Kidney (tissue), 14 donors: Measurements from ENCODE around the gene GPR18. TPM values are rescaled to one million over a fixed set of nuclear protein-coding genes. Genes with fewer than 3 reads are reported as not detected.
"Not testable (repeated sequence)": the region's sequence is repeated elsewhere in the genome, so short reads cannot be mapped to it uniquely, and the experiment has no call there.

Source experiments
- DNase-seq, 5 donors: peaks; one replicate each; pipeline ENCODE4 v3.0.0-alpha.2; 2013 to 2020
- FAIRE-seq: peaks from 2 replicates; lab custom pipeline; 2012; peaks lifted over from hg19 to GRCh38; lab: Jason Lieb, UNC
- H3K27ac ChIP-seq, 2 donors: one replicate each; pipeline ENCODE4 v1.7.0; 2013; ENCODE audit warnings: low read depth in 2 of 2, low read length in 2 of 2, inconsistent platforms in 1 of 2
- H3K27me3 ChIP-seq: one replicate; pipeline ENCODE4 v1.7.1; 2013; ENCODE audit warnings: low read length, inconsistent platforms; ENCODE audit not compliant: control insufficient read depth, insufficient read depth
- H3K36me3 ChIP-seq, 3 donors: one replicate each; pipeline versions ENCODE4 v1.7.0 to v1.7.1; 2013; ENCODE audit warnings: low read length in 3 of 3, control low read depth in 1 of 3, inconsistent platforms in 1 of 3; ENCODE audit not compliant: insufficient read depth in 3 of 3, control insufficient read depth in 2 of 3
- H3K4me1 ChIP-seq, 3 donors: one replicate each; pipeline versions ENCODE4 v1.7.0 to v1.7.1; 2013; ENCODE audit warnings: low read length in 3 of 3, inconsistent platforms in 1 of 3, low read depth in 1 of 3; ENCODE audit not compliant: control insufficient read depth in 2 of 3, insufficient read depth in 2 of 3
- H3K4me3 ChIP-seq, 3 donors: one replicate each; pipeline versions ENCODE4 v1.7.0 to v1.8.1; 2013; ENCODE audit warnings: low read length in 3 of 3, control low read depth in 1 of 3, inconsistent platforms in 1 of 3
- H3K9ac ChIP-seq, 3 donors: one replicate each; pipeline versions ENCODE4 v1.7.0 to v1.7.1; 2013; ENCODE audit warnings: low read length in 3 of 3, control low read depth in 1 of 3, inconsistent platforms in 1 of 3
- H3K9me3 ChIP-seq, 3 donors: one replicate each; pipeline versions ENCODE4 v1.7.0 to v1.7.1; 2013; ENCODE audit warnings: low read length in 3 of 3, control low read depth in 1 of 3, inconsistent platforms in 1 of 3; ENCODE audit not compliant: control insufficient read depth in 2 of 3, insufficient read depth in 1 of 3
- CTCF ChIP-seq: IDR thresholded peaks from 3 replicates; pipeline ENCODE4 v1.5.1; 2012; ENCODE audit warnings: mild to moderate bottlenecking, moderate library complexity, borderline replicate concordance; ENCODE audit not compliant: insufficient read depth; ENCODE audit errors: extremely low read depth
- intact Hi-C: fragments of 100-400 bp; cut with DNase I; formaldehyde crosslinking; loops from one replicate; pipeline ENCODE4 v1.11.1; 2022
- polyA plus RNA-seq: library from polyadenylated mRNA; stranded (reverse); fragments of 350-450 nt; fragmentation: Illumina TruSeq; extraction: RNeasy Lipid Tissue Mini Kit (QIAGEN cat#74804); gene quantifications from one replicate; pipeline ENCODE4 v1.2.3, GENCODE V29; 2014; ENCODE audit warnings: low read depth, low replicate concordance; ENCODE audit not compliant: insufficient read depth
- total RNA-seq: library from RNA; stranded (reverse); fragmentation: NEBNext Ultra II Directional; extraction: Animal tissue kit (Norgen Biotek cat#: 25700); gene quantifications from one replicate; pipeline ENCODE4 v1.2.1, GENCODE V29; 2021
- donor health status: control.
- donor health status: control.
- donor health status: control.
- donor health status: control.
- donor health status: control.
- donor health status: DM: yes; HTN: yes; CAD: no.
- donor health status: Normal renal cell carcinoma (clear cell type).

Gene GPR18
- total and polyA plus RNA-seq, 2 donors from 2014 or later: 0.88 TPM; not detected in 1

DNA sequence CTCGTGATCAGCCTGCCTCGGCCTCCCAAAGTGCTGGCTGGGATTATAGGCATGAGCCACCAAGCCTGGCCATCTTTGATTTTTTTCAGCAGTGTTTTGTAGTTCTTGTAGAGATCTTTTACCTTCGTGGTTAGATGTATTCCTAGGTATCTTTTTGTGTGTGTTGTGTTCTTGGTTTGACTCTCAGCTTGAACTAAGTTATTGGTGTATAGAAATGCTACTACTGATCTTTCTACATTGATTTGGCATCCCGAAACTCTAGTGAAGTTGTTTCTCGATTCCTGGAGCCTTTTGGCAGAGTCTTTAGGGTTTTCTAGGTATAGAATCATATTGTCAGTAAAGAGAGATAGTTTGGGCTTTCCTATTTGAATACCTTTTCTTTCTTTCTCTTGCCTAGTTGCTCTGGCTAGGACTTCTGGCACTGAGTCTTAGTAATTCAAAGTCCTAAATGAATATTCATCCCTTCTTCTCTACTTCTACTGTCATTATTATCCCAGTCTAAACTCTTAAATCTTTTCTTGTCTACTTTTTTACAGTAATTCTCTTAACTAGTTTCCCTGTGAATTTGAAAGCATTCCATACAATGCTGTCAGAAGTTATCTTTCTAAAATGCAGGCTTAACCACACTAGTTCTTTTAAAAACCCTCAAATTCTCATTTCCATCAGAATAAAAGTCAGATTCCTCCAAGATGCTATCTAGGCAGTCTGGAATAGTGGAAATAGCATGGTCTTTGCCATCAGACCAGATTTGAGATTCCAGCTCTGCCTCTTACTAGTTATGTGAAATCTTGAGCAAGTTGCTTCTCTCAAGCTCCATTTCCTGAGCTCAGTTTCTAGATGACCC, 7.0 kb downstream of the GPR18 start:
- intact Hi-C loops: no loop called here
- DNase-seq: no peak
- FAIRE-seq: no peak

GRCh38 chr13:99249606-99250005, 8.6 kb downstream of the GPR18 start:
- H3K27ac ChIP-seq, intact Hi-C loops, H3K4me1 ChIP-seq, FAIRE-seq, H3K9me3 ChIP-seq, DNase-seq, H3K27me3 ChIP-seq, H3K9ac ChIP-seq, H3K4me3 ChIP-seq, H3K36me3 ChIP-seq: not testable (repeated sequence)

More for the DNA sequence above, 7.0 kb downstream of the GPR18 start:
- H3K4me1 ChIP-seq: no peaks in the 10 kb centered on the region
- H3K4me3 ChIP-seq: no peak overlapping the region
- no peak overlapping the region for H3K27ac ChIP-seq
- H3K27me3 ChIP-seq: no peaks in the 10 kb centered on the region
- H3K9me3 ChIP-seq: no peaks in the 10 kb centered on the region
- no peak overlapping the region for H3K9ac ChIP-seq
- peaks cover 0 to 10% (median 0%) of the 10 kb centered on the region in 3 donors for H3K36me3 ChIP-seq
- no peak for TF ChIP-seq CTCF

DNA sequence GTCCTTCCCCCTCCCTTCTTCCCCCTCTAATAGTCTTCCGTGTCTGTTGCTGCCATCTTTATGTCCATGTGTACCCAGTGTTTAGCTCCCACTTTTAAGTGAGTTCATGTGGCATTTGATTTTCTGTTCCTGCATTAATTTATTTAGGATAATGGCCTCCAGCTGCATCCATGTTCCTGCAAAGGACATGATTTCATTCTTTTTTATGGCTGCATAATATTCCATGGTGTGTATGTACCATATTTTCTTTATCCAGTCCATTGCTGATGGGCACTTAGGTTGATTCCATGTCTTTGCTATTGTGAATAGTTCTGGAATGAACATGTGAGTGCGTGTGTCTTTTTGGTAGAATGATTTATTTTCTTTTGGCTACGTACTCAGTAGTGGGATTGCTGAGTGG, 9.0 kb downstream of the GPR18 start:
- H3K9ac ChIP-seq, intact Hi-C loops, FAIRE-seq, H3K9me3 ChIP-seq, H3K4me1 ChIP-seq, DNase-seq, H3K27ac ChIP-seq, H3K27me3 ChIP-seq, H3K36me3 ChIP-seq, H3K4me3 ChIP-seq: not testable (repeated sequence)

GRCh38 chr13:99246100-99246499, 12.1 kb downstream of the GPR18 start:
- no peak for TF ChIP-seq CTCF
- FAIRE-seq: no peak
- no peak overlapping the region for H3K4me3 ChIP-seq
- H3K9me3 ChIP-seq: no peaks in the 10 kb centered on the region
- H3K4me1 ChIP-seq: no peaks in the 10 kb centered on the region
- intact Hi-C loops: no loop called here
- no peak overlapping the region for H3K27ac ChIP-seq
- H3K36me3 ChIP-seq: no peaks in the 10 kb centered on the region
- H3K9ac ChIP-seq: no peak overlapping the region
- no peaks in the 10 kb centered on the region for H3K27me3 ChIP-seq
- no peak for DNase-seq
